ENCODE results near the gene CDKN2D. TPM values are rescaled to one million over a fixed set of nuclear protein-coding genes. Genes with fewer than 3 reads are reported as not detected.

The CDKN2D gene
- total and polyA plus RNA-seq, 2 of the 8 experiments (the other 6 are each of a cell fraction or from before 2014, with no cell fraction given) = 3.0 to 4.0 TPM

MicroRNAs within 50 kb of the gene (microRNA counts, 767-probe panel; counts per million panel counts)
- microRNA hsa-miR-1238 = 879 counts per million, percentile 95 among the panel's probes with 10 or more counts

Small RNA genes lying within 50 kb of the gene (microRNA-seq; reads per million reads assigned to microRNA genes)
- 0 reads per million in 2 experiments for gene MIR1238 (ENCODE audit: borderline microRNAs expressed in 2 of 2, borderline number of aligned reads in 2 of 2, borderline replicate concordance in 1 of 2)

Small RNA genes lying within 50 kb of the gene (small RNA-seq; reads per million reads assigned to genes)
- gene MIR1238 (ENCODE audit: insufficient read depth) (not detected), gene RNU7-140P (ENCODE audit: insufficient read depth) (not detected)

Other genes starting within 250 kb of the CDKN2D start
- gene RAVER1, start 235.4 kb downstream of the CDKN2D start, total RNA-seq (2021; fragmentation: NEBNext Ultra II Directional; extraction: Animal tissue kit (Norgen Biotek cat#: 25700)) = 70.5 and 72.4 TPM in 2 replicates
- 5.7 and 17.1 TPM in 2 replicates for gene RAVER1, start 235.4 kb downstream of the CDKN2D start, polyA plus RNA-seq (2011; rRNA removed)
- 16.5 TPM in 2 replicates for gene ICAM3, start 229.4 kb downstream of the CDKN2D start, total RNA-seq (2021; fragmentation: NEBNext Ultra II Directional; extraction: Animal tissue kit (Norgen Biotek cat#: 25700))
- gene ICAM3, start 229.4 kb downstream of the CDKN2D start, polyA plus RNA-seq (2011; rRNA removed) = 15.4 and 18.9 TPM in 2 replicates
- 40.8 and 42.7 TPM in 2 replicates for gene TYK2, start 188.4 kb downstream of the CDKN2D start, total RNA-seq (2021; fragmentation: NEBNext Ultra II Directional; extraction: Animal tissue kit (Norgen Biotek cat#: 25700))
- gene TYK2, start 188.4 kb downstream of the CDKN2D start, polyA plus RNA-seq (2011; rRNA removed) = 32.1 and 47.6 TPM in 2 replicates
- gene CDC37, start 165.4 kb downstream of the CDKN2D start, total RNA-seq (2021; fragmentation: NEBNext Ultra II Directional; extraction: Animal tissue kit (Norgen Biotek cat#: 25700)) = 162 and 164 TPM in 2 replicates
- gene CDC37, start 165.4 kb downstream of the CDKN2D start, polyA plus RNA-seq (2011; rRNA removed) = 181 and 285 TPM in 2 replicates
- 4.4 and 5.0 TPM in 2 replicates for gene PDE4A, start 148.4 kb downstream of the CDKN2D start, total RNA-seq (2021; fragmentation: NEBNext Ultra II Directional; extraction: Animal tissue kit (Norgen Biotek cat#: 25700))
- 2.0 and 3.4 TPM in 2 replicates for gene PDE4A, start 148.4 kb downstream of the CDKN2D start, polyA plus RNA-seq (2011; rRNA removed)
- 80.6 and 82.0 TPM in 2 replicates for gene KEAP1, start 65.6 kb downstream of the CDKN2D start, total RNA-seq (2021; fragmentation: NEBNext Ultra II Directional; extraction: Animal tissue kit (Norgen Biotek cat#: 25700))
- gene KEAP1, start 65.6 kb downstream of the CDKN2D start, polyA plus RNA-seq (2011; rRNA removed) = 106 and 117 TPM in 2 replicates
- 8.6 and 8.7 TPM in 2 replicates for gene S1PR5, start 51.5 kb downstream of the CDKN2D start, total RNA-seq (2021; fragmentation: NEBNext Ultra II Directional; extraction: Animal tissue kit (Norgen Biotek cat#: 25700))
- gene S1PR5, start 51.5 kb downstream of the CDKN2D start, polyA plus RNA-seq (2011; rRNA removed) = 2.4 and 3.6 TPM in 2 replicates
- 43.7 and 51.4 TPM in 2 replicates for gene ATG4D, start 25.1 kb downstream of the CDKN2D start, total RNA-seq (2021; fragmentation: NEBNext Ultra II Directional; extraction: Animal tissue kit (Norgen Biotek cat#: 25700))
- 39.6 and 68.7 TPM in 2 replicates for gene ATG4D, start 25.1 kb downstream of the CDKN2D start, polyA plus RNA-seq (2011; rRNA removed)
- 45.2 and 50.1 TPM in 2 replicates for gene KRI1, start 3.0 kb downstream of the CDKN2D start, total RNA-seq (2021; fragmentation: NEBNext Ultra II Directional; extraction: Animal tissue kit (Norgen Biotek cat#: 25700))
- gene KRI1, start 3.0 kb downstream of the CDKN2D start, polyA plus RNA-seq (2011; rRNA removed) = 14.2 and 19.4 TPM in 2 replicates
- 140 and 141 TPM in 2 replicates for gene AP1M2, start 18.3 kb upstream of the CDKN2D start, total RNA-seq (2021; fragmentation: NEBNext Ultra II Directional; extraction: Animal tissue kit (Norgen Biotek cat#: 25700))
- 161 and 205 TPM in 2 replicates for gene AP1M2, start 18.3 kb upstream of the CDKN2D start, polyA plus RNA-seq (2011; rRNA removed)
- 118 and 120 TPM in 2 replicates for gene SLC44A2, start 56.6 kb upstream of the CDKN2D start, total RNA-seq (2021; fragmentation: NEBNext Ultra II Directional; extraction: Animal tissue kit (Norgen Biotek cat#: 25700))
- 105 and 113 TPM in 2 replicates for gene SLC44A2, start 56.6 kb upstream of the CDKN2D start, polyA plus RNA-seq (2011; rRNA removed)
- gene ILF3, start 85.4 kb upstream of the CDKN2D start, total RNA-seq (2021; fragmentation: NEBNext Ultra II Directional; extraction: Animal tissue kit (Norgen Biotek cat#: 25700)) = 675 and 695 TPM in 2 replicates
- 291 and 412 TPM in 2 replicates for gene ILF3, start 85.4 kb upstream of the CDKN2D start, polyA plus RNA-seq (2011; rRNA removed)
- 61.1 and 61.6 TPM in 2 replicates for gene QTRT1, start 132.5 kb upstream of the CDKN2D start, total RNA-seq (2021; fragmentation: NEBNext Ultra II Directional; extraction: Animal tissue kit (Norgen Biotek cat#: 25700))
- 94.2 and 126 TPM in 2 replicates for gene QTRT1, start 132.5 kb upstream of the CDKN2D start, polyA plus RNA-seq (2011; rRNA removed)
- 120 TPM in 2 replicates for gene DNM2, start 149.1 kb upstream of the CDKN2D start, total RNA-seq (2021; fragmentation: NEBNext Ultra II Directional; extraction: Animal tissue kit (Norgen Biotek cat#: 25700))
- gene DNM2, start 149.1 kb upstream of the CDKN2D start, polyA plus RNA-seq (2011; rRNA removed) = 61.9 and 83.4 TPM in 2 replicates

Data from H1 (cell line).